AG04449 (cell line): ENCODE results near the gene ACTL8.
A peak's percentile ranks its signal among the peaks of the same experiment; 100 is the strongest.

Source experiments
- CTCF ChIA-PET: fragments of 350-600 bp; formaldehyde crosslinking; extraction: SDS; loops from one replicate; lab custom pipeline; 2021; ENCODE audit warnings: antibody characterized with exemption; lab: Yijun Ruan, JAX
- POLR2A ChIA-PET: fragments of 400-600, 350-600 bp; formaldehyde crosslinking; extraction: SDS; loops from one replicate; lab custom pipeline; 2020; ENCODE audit warnings: antibody characterized with exemption, inconsistent platforms; lab: Yijun Ruan, JAX
- DNase-seq: peaks from one replicate; pipeline ENCODE4 v3.0.0-alpha.2; 2010; ENCODE audit warnings: low read depth, low spot score
- H3K4me3 ChIP-seq: 2 replicates; pipeline ENCODE4 v1.5.1; 2011; ENCODE audit warnings: low read depth, mild to moderate bottlenecking, control low read depth, low read length
- CTCF ChIP-seq: IDR thresholded peaks from one replicate; pipeline ENCODE4 v1.5.1; 2011; ENCODE audit warnings: mild to moderate bottlenecking, moderate library complexity, low read length, control low read depth, inconsistent platforms; ENCODE audit not compliant: insufficient read depth; ENCODE audit errors: missing control alignments

Gene ACTL8

GRCh38 chr1:17844185-17844826 is 89.2 kb downstream of the ACTL8 start:
- POLR2A ChIA-PET: interaction anchor here (1.3 kb wide), 1 partner anchor 22 kb away, joined by 4 read pairs; no protein-coding TSS in a partner anchor
- CTCF ChIA-PET: interaction anchor here (1.2 to 1.3 kb wide), 3 partner anchors 8 to 183 kb away, joined by 3 to 4 read pairs (median 3); no protein-coding TSS in a partner anchor
- no peak for DNase-seq
- TF ChIP-seq CTCF: peak; percentile 2
- H3K4me3 ChIP-seq: no peak overlapping the region

GRCh38 chr1:17845583-17845982 is 90.5 kb downstream of the ACTL8 start:
- POLR2A ChIA-PET: no interaction called here

GRCh38 chr1:17846341-17846740 is 91.2 kb downstream of the ACTL8 start:
- TF ChIP-seq CTCF: no peak
- POLR2A ChIA-PET: no interaction called here
- CTCF ChIA-PET: no interaction called here
- no peak overlapping the region for H3K4me3 ChIP-seq
- no peak for DNase-seq

More at GRCh38 chr1:17845583-17845982, 90.5 kb downstream of the ACTL8 start:
- CTCF ChIA-PET: interaction anchor here (1.3 kb wide), 1 partner anchor 255 kb away, joined by 5 read pairs; no protein-coding TSS in a partner anchor
- TF ChIP-seq CTCF: no peak
- H3K4me3 ChIP-seq: no peak overlapping the region
- no peak for DNase-seq

- H3K4me3 ChIP-seq: no peak overlapping the region
- TF ChIP-seq CTCF: no peak
- no peak for DNase-seq
- ChIA-PET POLR2A (no interaction called here), CTCF (no interaction called here)
Observed at GRCh38 chr1:17847111-17847510, 92.0 kb downstream of the ACTL8 start.

GRCh38 chr1:17849216-17849615 is 94.1 kb downstream of the ACTL8 start:
- CTCF ChIA-PET: no interaction called here
- POLR2A ChIA-PET: no interaction called here
- no peak for DNase-seq
- no peak overlapping the region for H3K4me3 ChIP-seq
- TF ChIP-seq CTCF: peak; percentile 58

- ChIA-PET POLR2A (no interaction called here), CTCF (no interaction called here)
- no peak for TF ChIP-seq CTCF
- H3K4me3 ChIP-seq: no peak overlapping the region
- no peak for DNase-seq
Observed at GRCh38 chr1:17851056-17851455, 95.9 kb downstream of the ACTL8 start.
